ENCODE data around the gene NUMBL.

DNA sequence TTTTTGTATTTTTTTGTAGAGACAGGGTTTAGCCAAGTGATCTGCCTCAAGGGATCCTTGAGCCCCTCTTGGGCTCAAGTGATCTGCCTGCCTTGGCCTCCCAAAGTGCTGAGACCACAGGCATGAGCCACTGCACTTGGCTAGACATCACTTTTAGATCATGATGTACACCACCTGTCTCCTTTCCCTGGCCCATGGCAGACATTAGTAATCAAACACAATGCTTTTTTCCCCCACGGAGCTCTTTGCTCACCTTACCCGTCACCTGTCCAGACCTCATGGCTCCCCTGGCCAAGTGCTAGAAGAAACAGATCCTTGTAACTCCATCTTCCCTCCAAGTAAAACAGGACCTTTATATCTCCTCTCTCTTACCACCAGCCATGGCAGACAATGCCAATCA lies 18.4 kb downstream of the NUMBL start:
- TF ChIP-seq ZNF484 (CRISPR knock-in tag; IDR thresholded peaks at IDR 0.05; ENCODE audit: borderline replicate concordance, low read depth) (no peak), NFE2L2 (IDR thresholded peaks at IDR 0.05; ENCODE audit: low read length) (no peak), ZNF292 (CRISPR knock-in tag; IDR thresholded peaks at IDR 0.05; ENCODE audit: borderline replicate concordance, low read depth) (no peak), CENPX (CRISPR knock-in tag; IDR thresholded peaks at IDR 0.05) (no peak)
- TF ChIP-seq, protein P1, sequence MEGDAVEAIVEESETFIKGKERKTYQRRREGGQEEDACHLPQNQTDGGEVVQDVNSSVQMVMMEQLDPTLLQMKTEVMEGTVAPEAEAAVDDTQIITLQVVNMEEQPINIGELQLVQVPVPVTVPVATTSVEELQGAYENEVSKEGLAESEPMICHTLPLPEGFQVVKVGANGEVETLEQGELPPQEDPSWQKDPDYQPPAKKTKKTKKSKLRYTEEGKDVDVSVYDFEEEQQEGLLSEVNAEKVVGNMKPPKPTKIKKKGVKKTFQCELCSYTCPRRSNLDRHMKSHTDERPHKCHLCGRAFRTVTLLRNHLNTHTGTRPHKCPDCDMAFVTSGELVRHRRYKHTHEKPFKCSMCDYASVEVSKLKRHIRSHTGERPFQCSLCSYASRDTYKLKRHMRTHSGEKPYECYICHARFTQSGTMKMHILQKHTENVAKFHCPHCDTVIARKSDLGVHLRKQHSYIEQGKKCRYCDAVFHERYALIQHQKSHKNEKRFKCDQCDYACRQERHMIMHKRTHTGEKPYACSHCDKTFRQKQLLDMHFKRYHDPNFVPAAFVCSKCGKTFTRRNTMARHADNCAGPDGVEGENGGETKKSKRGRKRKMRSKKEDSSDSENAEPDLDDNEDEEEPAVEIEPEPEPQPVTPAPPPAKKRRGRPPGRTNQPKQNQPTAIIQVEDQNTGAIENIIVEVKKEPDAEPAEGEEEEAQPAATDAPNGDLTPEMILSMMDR (CRISPR knock-in tag; IDR thresholded peaks at IDR 0.05) = no peak

All from HepG2 (cell line).